ENCODE measurements around the gene SFXN5.

The SFXN5 gene

GRCh38 chr2:73004466-73004865 lies 67.0 kb downstream of the SFXN5 start:
- Histone ChIP-seq H3K27ac (ENCODE audit: low read depth, low read length) (no peak overlapping the region), H3K9ac (ENCODE audit: low read depth in 1 of 2, low read length in 2 of 2) (no peak overlapping the region), H3K27me3 (ENCODE audit: control insufficient read depth in 1 of 2, insufficient read depth in 2 of 2, low read length in 2 of 2) (no peaks in the 10 kb centered on the region), H3K4me3 (ENCODE audit: low read depth in 1 of 2, low read length in 2 of 2) (no peak overlapping the region), H3K4me1 (ENCODE audit: control insufficient read depth in 1 of 2, insufficient read depth in 2 of 2, low read length in 2 of 2) (peaks cover 0 to 4% of the 10 kb centered on the region in 2 donors), H3K36me3 (ENCODE audit: control insufficient read depth in 1 of 2, insufficient read depth in 2 of 2, low read length in 2 of 2) (peaks cover 0 to 10% of the 10 kb centered on the region in 2 donors), H3K9me3 (ENCODE audit: control insufficient read depth in 1 of 2, low read length in 2 of 2) (no peaks in the 10 kb centered on the region)

GRCh38 chr2:73003027-73003426 lies 68.5 kb downstream of the SFXN5 start:
- Histone ChIP-seq H3K9ac (ENCODE audit: low read depth in 1 of 2, low read length in 2 of 2) (no peak overlapping the region), H3K36me3 (ENCODE audit: control insufficient read depth in 1 of 2, insufficient read depth in 2 of 2, low read length in 2 of 2) (peaks cover 0 to 9% of the 10 kb centered on the region in 2 donors), H3K4me1 (ENCODE audit: control insufficient read depth in 1 of 2, insufficient read depth in 2 of 2, low read length in 2 of 2) (peaks cover 0 to under 1% of the 10 kb centered on the region in 2 donors), H3K4me3 (ENCODE audit: low read depth in 1 of 2, low read length in 2 of 2) (no peak overlapping the region), H3K27me3 (ENCODE audit: control insufficient read depth in 1 of 2, insufficient read depth in 2 of 2, low read length in 2 of 2) (no peaks in the 10 kb centered on the region), H3K27ac (ENCODE audit: low read depth, low read length) (no peak overlapping the region), H3K9me3 (ENCODE audit: control insufficient read depth in 1 of 2, low read length in 2 of 2) (no peaks in the 10 kb centered on the region)

GRCh38 chr2:73000808-73001570 lies 70.5 kb downstream of the SFXN5 start:
- H3K9me3 ChIP-seq (ENCODE audit: control insufficient read depth in 1 of 2, low read length in 2 of 2): no peaks in the 10 kb centered on the region
- no peak overlapping the region for H3K4me3 ChIP-seq (ENCODE audit: low read depth in 1 of 2, low read length in 2 of 2)
- peaks cover 0 to 9% of the 10 kb centered on the region in 2 donors for H3K36me3 ChIP-seq (ENCODE audit: control insufficient read depth in 1 of 2, insufficient read depth in 2 of 2, low read length in 2 of 2)
- no peak overlapping the region for H3K27ac ChIP-seq (ENCODE audit: low read depth, low read length)
- H3K4me1 ChIP-seq (ENCODE audit: control insufficient read depth in 1 of 2, insufficient read depth in 2 of 2, low read length in 2 of 2): no peaks in the 10 kb centered on the region
- H3K9ac ChIP-seq (ENCODE audit: low read depth in 1 of 2, low read length in 2 of 2): no peak overlapping the region
- no peaks in the 10 kb centered on the region for H3K27me3 ChIP-seq (ENCODE audit: control insufficient read depth in 1 of 2, insufficient read depth in 2 of 2, low read length in 2 of 2)

- H3K36me3 ChIP-seq (ENCODE audit: control insufficient read depth in 1 of 2, insufficient read depth in 2 of 2, low read length in 2 of 2): peaks cover 0 to 9% of the 10 kb centered on the region in 2 donors
- no peak overlapping the region for H3K27ac ChIP-seq (ENCODE audit: low read depth, low read length)
- H3K9ac ChIP-seq (ENCODE audit: low read depth in 1 of 2, low read length in 2 of 2): no peak overlapping the region
- H3K27me3 ChIP-seq (ENCODE audit: control insufficient read depth in 1 of 2, insufficient read depth in 2 of 2, low read length in 2 of 2): no peaks in the 10 kb centered on the region
- H3K4me1 ChIP-seq (ENCODE audit: control insufficient read depth in 1 of 2, insufficient read depth in 2 of 2, low read length in 2 of 2): no peaks in the 10 kb centered on the region
- H3K9me3 ChIP-seq (ENCODE audit: control insufficient read depth in 1 of 2, low read length in 2 of 2): no peaks in the 10 kb centered on the region
- no peak overlapping the region for H3K4me3 ChIP-seq (ENCODE audit: low read depth in 1 of 2, low read length in 2 of 2)
Observed at GRCh38 chr2:72999729-73000725, 71.5 kb downstream of the SFXN5 start.

- peaks cover 0 to 9% of the 10 kb centered on the region in 2 donors for H3K36me3 ChIP-seq (ENCODE audit: control insufficient read depth in 1 of 2, insufficient read depth in 2 of 2, low read length in 2 of 2)
- H3K4me3 ChIP-seq (ENCODE audit: low read depth in 1 of 2, low read length in 2 of 2): no peak overlapping the region
- no peak overlapping the region for H3K9ac ChIP-seq (ENCODE audit: low read depth in 1 of 2, low read length in 2 of 2)
- H3K27ac ChIP-seq (ENCODE audit: low read depth, low read length): no peak overlapping the region
- H3K9me3 ChIP-seq (ENCODE audit: control insufficient read depth in 1 of 2, low read length in 2 of 2): no peaks in the 10 kb centered on the region
- H3K4me1 ChIP-seq (ENCODE audit: control insufficient read depth in 1 of 2, insufficient read depth in 2 of 2, low read length in 2 of 2): no peaks in the 10 kb centered on the region
- H3K27me3 ChIP-seq (ENCODE audit: control insufficient read depth in 1 of 2, insufficient read depth in 2 of 2, low read length in 2 of 2): no peaks in the 10 kb centered on the region
Observed at GRCh38 chr2:72998724-72999123, 72.8 kb downstream of the SFXN5 start.

GRCh38 chr2:72998234-72998651 lies 73.3 kb downstream of the SFXN5 start:
- no peaks in the 10 kb centered on the region for H3K27me3 ChIP-seq (ENCODE audit: control insufficient read depth in 1 of 2, insufficient read depth in 2 of 2, low read length in 2 of 2)
- H3K27ac ChIP-seq (ENCODE audit: low read depth, low read length): no peak overlapping the region
- no peak overlapping the region for H3K4me3 ChIP-seq (ENCODE audit: low read depth in 1 of 2, low read length in 2 of 2)
- H3K4me1 ChIP-seq (ENCODE audit: control insufficient read depth in 1 of 2, insufficient read depth in 2 of 2, low read length in 2 of 2): no peaks in the 10 kb centered on the region
- no peaks in the 10 kb centered on the region for H3K9me3 ChIP-seq (ENCODE audit: control insufficient read depth in 1 of 2, low read length in 2 of 2)
- no peak overlapping the region for H3K9ac ChIP-seq (ENCODE audit: low read depth in 1 of 2, low read length in 2 of 2)
- H3K36me3 ChIP-seq (ENCODE audit: control insufficient read depth in 1 of 2, insufficient read depth in 2 of 2, low read length in 2 of 2): peaks cover 0 to 9% of the 10 kb centered on the region in 2 donors

GRCh38 chr2:72996117-72996502 lies 75.4 kb downstream of the SFXN5 start:
- Histone ChIP-seq H3K9me3 (ENCODE audit: control insufficient read depth in 1 of 2, low read length in 2 of 2) (no peaks in the 10 kb centered on the region), H3K36me3 (ENCODE audit: control insufficient read depth in 1 of 2, insufficient read depth in 2 of 2, low read length in 2 of 2) (peaks cover 0 to 8% of the 10 kb centered on the region in 2 donors), H3K4me3 (ENCODE audit: low read depth in 1 of 2, low read length in 2 of 2) (no peak overlapping the region), H3K4me1 (ENCODE audit: control insufficient read depth in 1 of 2, insufficient read depth in 2 of 2, low read length in 2 of 2) (no peaks in the 10 kb centered on the region), H3K27ac (ENCODE audit: low read depth, low read length) (no peak overlapping the region), H3K27me3 (ENCODE audit: control insufficient read depth in 1 of 2, insufficient read depth in 2 of 2, low read length in 2 of 2) (no peaks in the 10 kb centered on the region), H3K9ac (ENCODE audit: low read depth in 1 of 2, low read length in 2 of 2) (no peak overlapping the region)

- Histone ChIP-seq H3K9ac (ENCODE audit: low read depth in 1 of 2, low read length in 2 of 2) (no peak overlapping the region), H3K36me3 (ENCODE audit: control insufficient read depth in 1 of 2, insufficient read depth in 2 of 2, low read length in 2 of 2) (peaks cover 0 to 6% of the 10 kb centered on the region in 2 donors)
Observed at GRCh38 chr2:72995430-72996116, 75.9 kb downstream of the SFXN5 start.

GRCh38 chr2:72994991-72995380 lies 76.5 kb downstream of the SFXN5 start:
- no peak overlapping the region for H3K4me3 ChIP-seq (ENCODE audit: low read depth in 1 of 2, low read length in 2 of 2)
- H3K4me1 ChIP-seq (ENCODE audit: control insufficient read depth in 1 of 2, insufficient read depth in 2 of 2, low read length in 2 of 2): no peaks in the 10 kb centered on the region
- H3K36me3 ChIP-seq (ENCODE audit: control insufficient read depth in 1 of 2, insufficient read depth in 2 of 2, low read length in 2 of 2): peaks cover 0 to 6% of the 10 kb centered on the region in 2 donors
- no peak overlapping the region for H3K27ac ChIP-seq (ENCODE audit: low read depth, low read length)
- H3K9me3 ChIP-seq (ENCODE audit: control insufficient read depth in 1 of 2, low read length in 2 of 2): no peaks in the 10 kb centered on the region
- H3K9ac ChIP-seq (ENCODE audit: low read depth in 1 of 2, low read length in 2 of 2): no peak overlapping the region
- no peaks in the 10 kb centered on the region for H3K27me3 ChIP-seq (ENCODE audit: control insufficient read depth in 1 of 2, insufficient read depth in 2 of 2, low read length in 2 of 2)

More at GRCh38 chr2:72995430-72996116, 75.9 kb downstream of the SFXN5 start:
- Histone ChIP-seq H3K4me3 (ENCODE audit: low read depth in 1 of 2, low read length in 2 of 2) (no peak overlapping the region), H3K4me1 (ENCODE audit: control insufficient read depth in 1 of 2, insufficient read depth in 2 of 2, low read length in 2 of 2) (no peaks in the 10 kb centered on the region), H3K27me3 (ENCODE audit: control insufficient read depth in 1 of 2, insufficient read depth in 2 of 2, low read length in 2 of 2) (no peaks in the 10 kb centered on the region), H3K9me3 (ENCODE audit: control insufficient read depth in 1 of 2, low read length in 2 of 2) (no peaks in the 10 kb centered on the region), H3K27ac (ENCODE audit: low read depth, low read length) (no peak overlapping the region)
